ENCODE data around the gene PDGFRB.

Gene PDGFRB

DNA sequence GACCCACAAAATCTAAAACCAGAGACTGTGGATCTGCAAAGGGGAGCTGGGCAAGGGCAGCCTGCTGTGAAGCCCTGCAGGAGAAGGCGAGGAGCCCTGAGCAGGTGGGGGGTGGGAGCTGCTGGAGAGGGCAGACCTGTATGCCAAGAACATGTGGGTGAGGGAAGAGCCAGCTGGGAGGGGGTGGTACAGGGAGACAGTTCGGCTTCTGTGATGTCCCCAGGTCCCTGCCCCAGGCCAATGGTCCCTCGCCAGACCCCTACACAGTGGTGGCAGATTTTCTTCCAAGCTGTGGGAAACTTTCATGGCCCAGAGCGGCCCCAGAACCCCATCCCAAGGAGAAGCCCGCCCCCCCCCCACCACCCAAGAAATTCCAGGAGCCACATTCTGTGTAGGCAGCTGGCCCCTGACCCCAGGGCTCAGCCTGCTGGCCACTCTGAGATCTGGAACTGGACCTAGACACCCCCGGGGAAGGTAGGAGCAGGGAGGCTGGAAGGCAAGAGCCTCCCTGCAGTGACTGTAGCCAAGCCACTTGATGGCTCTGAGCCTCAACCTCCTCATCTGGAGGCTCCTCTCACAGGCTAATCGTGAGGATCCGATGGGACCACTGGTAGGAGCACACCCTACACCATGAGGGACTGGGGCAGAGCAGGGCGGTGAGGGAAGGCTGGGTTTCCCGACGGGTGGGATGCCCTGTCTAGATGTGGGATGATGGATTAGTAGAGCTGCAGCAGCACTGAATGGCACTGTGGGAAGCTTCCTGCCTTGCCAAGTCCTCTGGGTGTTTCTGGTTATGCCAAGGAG lies 46.7 kb downstream of the PDGFRB start (continued):
- TF ChIP-seq, protein P1, sequence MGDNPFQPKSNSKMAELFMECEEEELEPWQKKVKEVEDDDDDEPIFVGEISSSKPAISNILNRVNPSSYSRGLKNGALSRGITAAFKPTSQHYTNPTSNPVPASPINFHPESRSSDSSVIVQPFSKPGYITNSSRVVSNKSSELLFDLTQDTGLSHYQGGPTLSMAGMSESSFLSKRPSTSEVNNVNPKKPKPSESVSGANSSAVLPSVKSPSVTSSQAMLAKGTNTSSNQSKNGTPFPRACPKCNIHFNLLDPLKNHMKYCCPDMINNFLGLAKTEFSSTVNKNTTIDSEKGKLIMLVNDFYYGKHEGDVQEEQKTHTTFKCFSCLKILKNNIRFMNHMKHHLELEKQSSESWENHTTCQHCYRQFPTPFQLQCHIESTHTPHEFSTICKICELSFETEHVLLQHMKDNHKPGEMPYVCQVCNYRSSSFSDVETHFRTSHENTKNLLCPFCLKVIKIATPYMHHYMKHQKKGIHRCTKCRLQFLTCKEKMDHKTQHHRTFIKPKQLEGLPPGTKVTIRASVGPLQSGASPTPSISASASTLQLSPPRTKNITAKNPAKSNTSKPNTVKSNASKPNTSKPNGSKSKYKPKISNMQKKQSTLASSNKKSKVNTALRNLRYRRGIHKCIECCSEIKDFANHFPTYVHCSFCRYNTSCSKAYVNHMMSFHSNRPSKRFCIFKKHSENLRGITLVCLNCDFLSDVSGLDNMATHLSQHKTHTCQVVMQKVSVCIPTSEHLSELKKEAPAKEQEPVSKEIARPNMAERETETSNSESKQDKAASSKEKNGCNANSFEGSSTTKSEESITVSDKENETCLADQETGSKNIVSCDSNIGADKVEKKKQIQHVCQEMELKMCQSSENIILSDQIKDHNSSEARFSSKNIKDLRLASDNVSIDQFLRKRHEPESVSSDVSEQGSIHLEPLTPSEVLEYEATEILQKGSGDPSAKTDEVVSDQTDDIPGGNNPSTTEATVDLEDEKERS (tag by site-specific recombination; IDR thresholded peaks at IDR 0.05): no peak
- TF ChIP-seq, protein P2, sequence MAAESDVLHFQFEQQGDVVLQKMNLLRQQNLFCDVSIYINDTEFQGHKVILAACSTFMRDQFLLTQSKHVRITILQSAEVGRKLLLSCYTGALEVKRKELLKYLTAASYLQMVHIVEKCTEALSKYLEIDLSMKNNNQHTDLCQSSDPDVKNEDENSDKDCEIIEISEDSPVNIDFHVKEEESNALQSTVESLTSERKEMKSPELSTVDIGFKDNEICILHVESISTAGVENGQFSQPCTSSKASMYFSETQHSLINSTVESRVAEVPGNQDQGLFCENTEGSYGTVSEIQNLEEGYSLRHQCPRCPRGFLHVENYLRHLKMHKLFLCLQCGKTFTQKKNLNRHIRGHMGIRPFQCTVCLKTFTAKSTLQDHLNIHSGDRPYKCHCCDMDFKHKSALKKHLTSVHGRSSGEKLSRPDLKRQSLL (tag by site-specific recombination; IDR thresholded peaks at IDR 0.05): no peak
- TF ChIP-seq ZNF664 (tag by site-specific recombination; IDR thresholded peaks at IDR 0.05): no peak
- no peak for TF ChIP-seq ZNF404 (tag by site-specific recombination; IDR thresholded peaks at IDR 0.05)
- TF ChIP-seq ZNF473 (tag by site-specific recombination; IDR thresholded peaks at IDR 0.05): no peak
- no peak for TF ChIP-seq ZNF777 (tag by site-specific recombination; IDR thresholded peaks at IDR 0.05; ENCODE audit: borderline replicate concordance)
- no peak for TF ChIP-seq SCRT1 (tag by site-specific recombination; IDR thresholded peaks at IDR 0.05; ENCODE audit: borderline replicate concordance)

- Histone ChIP-seq H3K4me3 (ENCODE audit: low read depth, low read length) (no peak overlapping the region), H3K36me3 (ENCODE audit: control insufficient read depth in 2 of 2, insufficient read depth in 1 of 2, low read length in 2 of 2) (no peaks in the 10 kb centered on the region), H3K9me3 (ENCODE audit: control insufficient read depth, insufficient read depth, low read depth, low read length) (no peaks in the 10 kb centered on the region), H3K27ac (ENCODE audit: extremely low read depth, low read depth, low read length) (no peak overlapping the region), H3K4me1 (ENCODE audit: control insufficient read depth, insufficient read depth, low read length) (no peaks in the 10 kb centered on the region)
- ChIA-PET CTCF (interaction anchor here (0.7 to 0.9 kb wide), 3 partner anchors 11 to 228 kb away, joined by 3 to 5 read pairs (median 4); no protein-coding TSS in a partner anchor), POLR2A (no interaction called here)
- TF ChIP-seq ZNF677 (tag by site-specific recombination; IDR thresholded peaks at IDR 0.05) (no peak), ZNF596 (tag by site-specific recombination; IDR thresholded peaks at IDR 0.05) (no peak), PRDM1 (tag by site-specific recombination; IDR thresholded peaks at IDR 0.05) (0 out of 2 replicates have a peak, but pooled peaks have one; percentile 24), ZNF248 (tag by site-specific recombination; IDR thresholded peaks at IDR 0.05) (no peak)
These were observed 47.7 kb downstream of the PDGFRB start for GRCh38 chr5:150107909-150108447.

GRCh38 chr5:150106674-150107426 lies 48.8 kb downstream of the PDGFRB start:
- Histone ChIP-seq H3K27ac (ENCODE audit: extremely low read depth, low read depth, low read length) (no peak overlapping the region), H3K4me1 (ENCODE audit: control insufficient read depth, insufficient read depth, low read length) (no peaks in the 10 kb centered on the region), H3K36me3 (ENCODE audit: control insufficient read depth in 2 of 2, insufficient read depth in 1 of 2, low read length in 2 of 2) (no peaks in the 10 kb centered on the region), H3K4me3 (ENCODE audit: low read depth, low read length) (no peak overlapping the region), H3K9me3 (ENCODE audit: control insufficient read depth, insufficient read depth, low read depth, low read length) (no peaks in the 10 kb centered on the region)
- ChIA-PET POLR2A (no interaction called here), CTCF (interaction anchor here (0.6 to 0.7 kb wide), 3 partner anchors 12 to 105 kb away, joined by 3 read pairs; no protein-coding TSS in a partner anchor)
- TF ChIP-seq ZNF16 (tag by site-specific recombination; IDR thresholded peaks at IDR 0.05; ENCODE audit: low read depth) (no peak), ZNF623 (tag by site-specific recombination; IDR thresholded peaks at IDR 0.05) (no peak), ZNF747 (tag by site-specific recombination; IDR thresholded peaks at IDR 0.05) (no peak), ZNF121 (tag by site-specific recombination; IDR thresholded peaks at IDR 0.05) (no peak), ZFP69B (tag by site-specific recombination; IDR thresholded peaks at IDR 0.05) (no peak), ZNF266 (tag by site-specific recombination; IDR thresholded peaks at IDR 0.05; ENCODE audit: low read depth) (no peak), ZBTB20 (tag by site-specific recombination; IDR thresholded peaks at IDR 0.05) (no peak), ZNF560 (tag by site-specific recombination; IDR thresholded peaks at IDR 0.05; ENCODE audit: borderline replicate concordance) (no peak), ZIC2 (tag by site-specific recombination; IDR thresholded peaks at IDR 0.05) (no peak), ZNF23 (tag by site-specific recombination; IDR thresholded peaks at IDR 0.05; ENCODE audit: borderline replicate concordance) (no peak), ZNF645 (tag by site-specific recombination; IDR thresholded peaks at IDR 0.05) (no peak)
- TF ChIP-seq, protein P3, sequence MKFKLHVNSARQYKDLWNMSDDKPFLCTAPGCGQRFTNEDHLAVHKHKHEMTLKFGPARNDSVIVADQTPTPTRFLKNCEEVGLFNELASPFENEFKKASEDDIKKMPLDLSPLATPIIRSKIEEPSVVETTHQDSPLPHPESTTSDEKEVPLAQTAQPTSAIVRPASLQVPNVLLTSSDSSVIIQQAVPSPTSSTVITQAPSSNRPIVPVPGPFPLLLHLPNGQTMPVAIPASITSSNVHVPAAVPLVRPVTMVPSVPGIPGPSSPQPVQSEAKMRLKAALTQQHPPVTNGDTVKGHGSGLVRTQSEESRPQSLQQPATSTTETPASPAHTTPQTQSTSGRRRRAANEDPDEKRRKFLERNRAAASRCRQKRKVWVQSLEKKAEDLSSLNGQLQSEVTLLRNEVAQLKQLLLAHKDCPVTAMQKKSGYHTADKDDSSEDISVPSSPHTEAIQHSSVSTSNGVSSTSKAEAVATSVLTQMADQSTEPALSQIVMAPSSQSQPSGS (tag by site-specific recombination; IDR thresholded peaks at IDR 0.05; ENCODE audit: low read depth): 0 out of 2 replicates have a peak, but pooled peaks have one; percentile 65

All from HEK293 (cell line).